Measurements from ENCODE around the gene MAGI2. TPM values are rescaled to one million over a fixed set of nuclear protein-coding genes. Genes with fewer than 3 reads are reported as not detected.

Gene MAGI2
- total and polyA plus RNA-seq, 2 donors (not counting 3 experiments of a cell fraction or from before 2014, with no cell fraction given): 0.28 to 6.0 TPM

GRCh38 chr7:79340212-79340611 is 113.3 kb downstream of the MAGI2 start:
- no peak overlapping the region for H2AFZ ChIP-seq (ENCODE audit: low read depth, low read length)
- no peak for TF ChIP-seq EZH2 (IDR thresholded peaks at IDR 0.05; ENCODE audit: borderline replicate concordance, low read depth, low read length, severe bottlenecking)
- TF ChIP-seq GATA2 (IDR thresholded peaks at IDR 0.05; ENCODE audit: insufficient read depth, insufficient read length, low read depth, low read length): no peak
- TF ChIP-seq JUN (IDR thresholded peaks at IDR 0.05; ENCODE audit: borderline replicate concordance, insufficient read depth, insufficient read length, low read depth): no peak
- no peak for TF ChIP-seq MAX (IDR thresholded peaks at IDR 0.05; ENCODE audit: insufficient read depth, insufficient read length)
- H3K9me1 ChIP-seq (replicated peaks; ENCODE audit: control insufficient read depth, extremely low read depth, insufficient read depth, low read length): no peaks in the 10 kb centered on the region
- no peaks in the 10 kb centered on the region for H3K79me2 ChIP-seq (ENCODE audit: control insufficient read depth, insufficient read depth, low read length)
- H3K9ac ChIP-seq (replicated peaks; ENCODE audit: extremely low read depth, insufficient read depth, low read length): no peak overlapping the region
- intact Hi-C loops (cut with micrococcal nuclease) (no loop called here), dilution Hi-C loops (cut with MboI; ENCODE audit: extremely low pct_ligation_motif_present, low sequenced_read_pairs) (no loop called here)
- H3K27me3 ChIP-seq (ENCODE audit: control insufficient read depth in 2 of 2, insufficient read depth in 2 of 2, low read length in 2 of 2): no peaks in the 10 kb centered on the region
- ChIA-PET POLR2A (no interaction called here), CTCF (interaction anchor here (1.4 kb wide), 2 partner anchors 38 to 42 kb away, joined by 4 to 5 read pairs; no protein-coding TSS in a partner anchor)
- no peak overlapping the region for H3K27ac ChIP-seq (ENCODE audit: insufficient read depth, low read depth, low read length)
- H3K36me3 ChIP-seq (ENCODE audit: control insufficient read depth in 2 of 2, extremely low read depth in 1 of 2, insufficient read depth in 2 of 2, low read length in 2 of 2): no peaks in the 10 kb centered on the region
- H4K20me1 ChIP-seq (replicated peaks; ENCODE audit: control insufficient read depth, extremely low read depth, insufficient read depth, low read length): no peaks in the 10 kb centered on the region
- no peaks in the 10 kb centered on the region for H3K4me1 ChIP-seq (ENCODE audit: control insufficient read depth, extremely low read depth, insufficient read depth, low read length)
- DNase-seq (ENCODE audit: low read depth, low spot score): no peak
- H3K4me3 ChIP-seq (replicated peaks in 1 of 3; ENCODE audit: insufficient read depth in 1 of 3, low read depth in 1 of 3, low read length in 3 of 3): no peak overlapping the region
- BruUV-seq (replicated peaks): no TSS peak
- no peak overlapping the region for H3K4me2 ChIP-seq (ENCODE audit: insufficient read depth, low read length)
- H3K9me3 ChIP-seq (replicated peaks; ENCODE audit: control insufficient read depth, insufficient read depth, low read length): no peaks in the 10 kb centered on the region
- FAIRE-seq: no peak

GRCh38 chr7:79339208-79339925 is 114.1 kb downstream of the MAGI2 start:
- no TSS peak for BruUV-seq (replicated peaks)
- no peak overlapping the region for H2AFZ ChIP-seq (ENCODE audit: low read depth, low read length)
- ChIA-PET CTCF (interaction anchor here (1.4 kb wide), 1 partner anchor 37 kb away, joined by 5 read pairs; no protein-coding TSS in a partner anchor), POLR2A (no interaction called here)
- no peaks in the 10 kb centered on the region for H3K9me1 ChIP-seq (replicated peaks; ENCODE audit: control insufficient read depth, extremely low read depth, insufficient read depth, low read length)
- intact Hi-C loops (cut with micrococcal nuclease) (no loop called here), dilution Hi-C loops (cut with MboI; ENCODE audit: extremely low pct_ligation_motif_present, low sequenced_read_pairs) (no loop called here)
- H3K9ac ChIP-seq (replicated peaks; ENCODE audit: extremely low read depth, insufficient read depth, low read length): no peak overlapping the region
- H3K9me3 ChIP-seq (replicated peaks; ENCODE audit: control insufficient read depth, insufficient read depth, low read length): no peaks in the 10 kb centered on the region
- no peaks in the 10 kb centered on the region for H3K79me2 ChIP-seq (ENCODE audit: control insufficient read depth, insufficient read depth, low read length)
- H3K4me2 ChIP-seq (ENCODE audit: insufficient read depth, low read length): no peak overlapping the region
- no peak for TF ChIP-seq MAX (IDR thresholded peaks at IDR 0.05; ENCODE audit: insufficient read depth, insufficient read length)
- no peak for TF ChIP-seq EZH2 (IDR thresholded peaks at IDR 0.05; ENCODE audit: borderline replicate concordance, low read depth, low read length, severe bottlenecking)
- TF ChIP-seq CTCF (IDR thresholded peaks at IDR 0.05; ENCODE audit: extremely low read depth in 1 of 2, insufficient read depth in 1 of 2, low read depth in 1 of 2, low read length in 2 of 2): no peak
- no peak for TF ChIP-seq POLR2A (IDR thresholded peaks at IDR 0.05; ENCODE audit: low read depth, low read length)
- no peak for TF ChIP-seq POLR2AphosphoS5 (IDR thresholded peaks at IDR 0.05; ENCODE audit: insufficient read depth, low read depth, low read length)
- no peak for TF ChIP-seq MYC (IDR thresholded peaks at IDR 0.05; ENCODE audit: low read depth, low read length)
- no peak for TF ChIP-seq JUN (IDR thresholded peaks at IDR 0.05; ENCODE audit: borderline replicate concordance, insufficient read depth, insufficient read length, low read depth)
- no peak for TF ChIP-seq FOS (IDR thresholded peaks at IDR 0.05; ENCODE audit: borderline replicate concordance, insufficient read depth, low read length)
- TF ChIP-seq GATA2 (IDR thresholded peaks at IDR 0.05; ENCODE audit: insufficient read depth, insufficient read length, low read depth, low read length): no peak
- no peaks in the 10 kb centered on the region for H3K4me1 ChIP-seq (ENCODE audit: control insufficient read depth, extremely low read depth, insufficient read depth, low read length)
- no peaks in the 10 kb centered on the region for H3K36me3 ChIP-seq (ENCODE audit: control insufficient read depth in 2 of 2, extremely low read depth in 1 of 2, insufficient read depth in 2 of 2, low read length in 2 of 2)
- no peaks in the 10 kb centered on the region for H4K20me1 ChIP-seq (replicated peaks; ENCODE audit: control insufficient read depth, extremely low read depth, insufficient read depth, low read length)
- H3K4me3 ChIP-seq (replicated peaks in 1 of 3; ENCODE audit: insufficient read depth in 1 of 3, low read depth in 1 of 3, low read length in 3 of 3): no peak overlapping the region
- H3K27ac ChIP-seq (ENCODE audit: insufficient read depth, low read depth, low read length): no peak overlapping the region
- FAIRE-seq: no peak
- no peaks in the 10 kb centered on the region for H3K27me3 ChIP-seq (ENCODE audit: control insufficient read depth in 2 of 2, insufficient read depth in 2 of 2, low read length in 2 of 2)
- DNase-seq (ENCODE audit: low read depth, low spot score): no peak
